Activated naive CD8-positive, alpha-beta T cell (primary cell): Measurements from ENCODE around the gene SCD.
"Not testable (repeated sequence)": the region's sequence is repeated elsewhere in the genome, so short reads cannot be mapped to it uniquely, and the experiment has no call there.

ENCODE experiments used
- H3K27ac Mint-ChIP-seq: one replicate; pipeline ENCODE4 v1.8.0; 2021; ENCODE audit warnings: mixed read lengths
- H3K27me3 Mint-ChIP-seq: one replicate; pipeline ENCODE4 v1.8.0; 2021; ENCODE audit warnings: mixed read lengths
- H3K36me3 Mint-ChIP-seq: one replicate; pipeline ENCODE4 v1.8.0; 2021; ENCODE audit warnings: mixed read lengths
- H3K4me1 Mint-ChIP-seq: one replicate; pipeline ENCODE4 v1.8.0; 2021; ENCODE audit warnings: low read depth, mixed read lengths
- H3K4me3 Mint-ChIP-seq: one replicate; pipeline ENCODE4 v1.8.0; 2021; ENCODE audit warnings: mild to moderate bottlenecking, mixed read lengths
- H3K9me3 Mint-ChIP-seq: one replicate; pipeline ENCODE4 v1.8.0; 2021; ENCODE audit warnings: low read depth, mixed read lengths

SCD gene

GRCh38 chr10:100346765-100347567, at the start of gene SCD:
Gene SCD, plus strand, starts transcription at chr10:100347233. Its CDS starts 272 bp downstream, at chr10:100347505.
- peak within 1 kb of the TSS; percentile 83 for H3K27ac Mint-ChIP-seq
- peaks cover 5% of the 10 kb centered on the region for H3K36me3 Mint-ChIP-seq
- H3K9me3 Mint-ChIP-seq, result no peaks in the 10 kb centered on the region
- H3K4me3 Mint-ChIP-seq, result peak within 1 kb of the TSS; percentile 96
- peaks cover 29% of the 10 kb centered on the region for H3K4me1 Mint-ChIP-seq
- H3K27me3 Mint-ChIP-seq, result no peaks in the 10 kb centered on the region

GRCh38 chr10:100297242-100297641, 49.8 kb upstream of the SCD start:
- H3K27me3 Mint-ChIP-seq, result peaks cover 29% of the 10 kb centered on the region
- H3K36me3 Mint-ChIP-seq, result no peaks in the 10 kb centered on the region
- H3K27ac Mint-ChIP-seq, result no peak overlapping the region
- H3K4me1 Mint-ChIP-seq, result no peaks in the 10 kb centered on the region
- H3K4me3 Mint-ChIP-seq, result no peak overlapping the region
- H3K9me3 Mint-ChIP-seq, result no peaks in the 10 kb centered on the region

GRCh38 chr10:100301123-100301522, 45.9 kb upstream of the SCD start:
- H3K27me3 Mint-ChIP-seq, result peaks cover 39% of the 10 kb centered on the region
- H3K4me1 Mint-ChIP-seq, H3K4me3 Mint-ChIP-seq, H3K9me3 Mint-ChIP-seq, H3K36me3 Mint-ChIP-seq, H3K27ac Mint-ChIP-seq: not testable (repeated sequence)

- Mint-ChIP-seq H3K27ac (no peak overlapping the region), H3K4me3 (no peak overlapping the region), H3K36me3 (no peaks in the 10 kb centered on the region), H3K27me3 (peaks cover 36% of the 10 kb centered on the region), H3K4me1 (no peaks in the 10 kb centered on the region), H3K9me3 (no peaks in the 10 kb centered on the region)
Measured at GRCh38 chr10:100303724-100304319, 43.2 kb upstream of the SCD start.

- Mint-ChIP-seq H3K4me1 (no peaks in the 10 kb centered on the region), H3K27ac (no peak overlapping the region), H3K27me3 (peaks cover 36% of the 10 kb centered on the region), H3K9me3 (no peaks in the 10 kb centered on the region), H3K36me3 (no peaks in the 10 kb centered on the region), H3K4me3 (no peak overlapping the region)
Measured at GRCh38 chr10:100304414-100304813, 42.6 kb upstream of the SCD start.

- no peaks in the 10 kb centered on the region for H3K9me3 Mint-ChIP-seq
- no peak overlapping the region for H3K4me3 Mint-ChIP-seq
- H3K36me3 Mint-ChIP-seq, result no peaks in the 10 kb centered on the region
- peaks cover 28% of the 10 kb centered on the region for H3K27me3 Mint-ChIP-seq
- H3K27ac Mint-ChIP-seq, result no peak overlapping the region
- no peaks in the 10 kb centered on the region for H3K4me1 Mint-ChIP-seq
Measured at GRCh38 chr10:100306861-100307260, 40.2 kb upstream of the SCD start.

- Mint-ChIP-seq H3K9me3 (no peaks in the 10 kb centered on the region), H3K27ac (no peak overlapping the region), H3K27me3 (peaks cover 28% of the 10 kb centered on the region), H3K4me1 (no peaks in the 10 kb centered on the region), H3K4me3 (no peak overlapping the region), H3K36me3 (no peaks in the 10 kb centered on the region)
Measured at GRCh38 chr10:100307684-100308083, 39.3 kb upstream of the SCD start.

- peaks cover 17% of the 10 kb centered on the region for H3K27me3 Mint-ChIP-seq
Measured at GRCh38 chr10:100311298-100311697, 35.7 kb upstream of the SCD start.

GRCh38 chr10:100315615-100316014, 31.4 kb upstream of the SCD start:
- H3K4me1 Mint-ChIP-seq, result no peaks in the 10 kb centered on the region
- no peaks in the 10 kb centered on the region for H3K36me3 Mint-ChIP-seq
- no peak overlapping the region for H3K27ac Mint-ChIP-seq
- H3K27me3 Mint-ChIP-seq, result peaks cover 18% of the 10 kb centered on the region
- no peaks in the 10 kb centered on the region for H3K9me3 Mint-ChIP-seq
- no peak overlapping the region for H3K4me3 Mint-ChIP-seq

More at GRCh38 chr10:100311298-100311697, 35.7 kb upstream of the SCD start:
- H3K9me3 Mint-ChIP-seq, result no peaks in the 10 kb centered on the region
- no peak overlapping the region for H3K27ac Mint-ChIP-seq
- H3K4me3 Mint-ChIP-seq, result no peak overlapping the region
- no peaks in the 10 kb centered on the region for H3K4me1 Mint-ChIP-seq
- H3K36me3 Mint-ChIP-seq, result no peaks in the 10 kb centered on the region

GRCh38 chr10:100318207-100318606, 28.8 kb upstream of the SCD start:
- H3K9me3 Mint-ChIP-seq, result no peaks in the 10 kb centered on the region
- H3K4me3 Mint-ChIP-seq, result no peak overlapping the region
- no peaks in the 10 kb centered on the region for H3K4me1 Mint-ChIP-seq
- H3K36me3 Mint-ChIP-seq, result no peaks in the 10 kb centered on the region
- H3K27me3 Mint-ChIP-seq, result peaks cover 15% of the 10 kb centered on the region
- H3K27ac Mint-ChIP-seq, result no peak overlapping the region

- H3K27ac Mint-ChIP-seq, result no peak overlapping the region
- no peaks in the 10 kb centered on the region for H3K9me3 Mint-ChIP-seq
- H3K36me3 Mint-ChIP-seq, result no peaks in the 10 kb centered on the region
- H3K4me3 Mint-ChIP-seq, result no peak overlapping the region
- peaks cover 10% of the 10 kb centered on the region for H3K27me3 Mint-ChIP-seq
- no peaks in the 10 kb centered on the region for H3K4me1 Mint-ChIP-seq
Measured at GRCh38 chr10:100319707-100320402, 27.2 kb upstream of the SCD start.

GRCh38 chr10:100325158-100325557, 21.9 kb upstream of the SCD start:
- Mint-ChIP-seq H3K4me1 (peaks cover 12% of the 10 kb centered on the region), H3K9me3 (no peaks in the 10 kb centered on the region), H3K4me3 (no peak overlapping the region), H3K27ac (no peak overlapping the region), H3K36me3 (no peaks in the 10 kb centered on the region), H3K27me3 (no peaks in the 10 kb centered on the region)

- Mint-ChIP-seq H3K27ac (peak overlapping the region; percentile 46), H3K4me3 (no peak overlapping the region), H3K27me3 (no peaks in the 10 kb centered on the region)
Measured at GRCh38 chr10:100327007-100327717, 19.9 kb upstream of the SCD start.

GRCh38 chr10:100327718-100328009, 19.4 kb upstream of the SCD start:
- Mint-ChIP-seq H3K4me1 (peaks cover 12% of the 10 kb centered on the region), H3K27ac (no peak overlapping the region), H3K4me3 (no peak overlapping the region), H3K27me3 (no peaks in the 10 kb centered on the region), H3K9me3 (no peaks in the 10 kb centered on the region), H3K36me3 (no peaks in the 10 kb centered on the region)

More at GRCh38 chr10:100327007-100327717, 19.9 kb upstream of the SCD start:
- Mint-ChIP-seq H3K9me3 (no peaks in the 10 kb centered on the region), H3K36me3 (no peaks in the 10 kb centered on the region), H3K4me1 (peaks cover 12% of the 10 kb centered on the region)

- no peak overlapping the region for H3K4me3 Mint-ChIP-seq
- peaks cover 12% of the 10 kb centered on the region for H3K4me1 Mint-ChIP-seq
- H3K36me3 Mint-ChIP-seq, result no peaks in the 10 kb centered on the region
- H3K9me3 Mint-ChIP-seq, result no peaks in the 10 kb centered on the region
- peaks cover 2% of the 10 kb centered on the region for H3K27me3 Mint-ChIP-seq
- H3K27ac Mint-ChIP-seq, result no peak overlapping the region
Measured at GRCh38 chr10:100328198-100328597, 18.8 kb upstream of the SCD start.
